Epidermal melanocyte (primary cell): ENCODE results near the gene CPEB3.

Experiments
- DNase-seq: peaks from one replicate; pipeline ENCODE4 v3.0.0; 2011; ENCODE audit warnings: low spot score; ENCODE audit not compliant: insufficient read length

The CPEB3 gene

DNA sequence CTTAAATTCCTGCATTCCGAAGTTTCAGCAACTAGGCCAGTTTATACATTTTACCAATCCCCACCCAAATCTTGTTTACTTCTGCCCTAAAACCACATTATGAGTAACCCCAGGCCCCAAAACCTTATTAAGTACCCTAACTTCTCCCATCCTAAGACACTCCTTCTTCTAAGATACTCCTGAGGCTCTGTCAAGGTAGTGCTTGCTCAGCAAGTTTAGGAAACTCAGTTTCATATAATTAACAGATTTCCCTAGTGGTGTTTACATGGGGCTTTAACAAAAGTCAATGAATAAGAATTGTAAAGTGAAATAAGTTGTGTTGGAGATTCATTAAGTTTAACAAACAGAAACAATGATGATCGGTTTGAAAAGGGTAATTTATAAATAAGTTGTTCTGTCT lies 77.8 kb downstream of the CPEB3 start:
- no peak for DNase-seq

DNA sequence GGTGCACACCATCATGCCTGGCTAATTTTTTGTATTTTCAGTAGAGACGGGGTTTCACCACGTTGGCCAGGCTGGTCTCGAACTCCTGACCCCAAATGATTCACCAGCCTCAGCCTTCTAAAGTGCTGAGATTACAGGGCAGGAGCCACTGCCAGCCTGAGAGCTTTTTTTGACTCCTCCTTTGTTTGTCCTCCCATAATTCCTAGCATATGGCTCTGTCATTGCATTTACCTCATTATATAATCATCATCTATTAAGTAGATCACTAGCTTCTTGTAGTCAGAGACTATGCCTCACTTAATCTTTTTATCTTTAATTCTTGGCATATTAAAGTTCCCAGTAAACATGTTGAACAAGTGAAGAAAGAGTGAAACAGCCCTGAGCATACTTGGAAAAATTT lies 82.1 kb downstream of the CPEB3 start:
- no peak for DNase-seq

DNA sequence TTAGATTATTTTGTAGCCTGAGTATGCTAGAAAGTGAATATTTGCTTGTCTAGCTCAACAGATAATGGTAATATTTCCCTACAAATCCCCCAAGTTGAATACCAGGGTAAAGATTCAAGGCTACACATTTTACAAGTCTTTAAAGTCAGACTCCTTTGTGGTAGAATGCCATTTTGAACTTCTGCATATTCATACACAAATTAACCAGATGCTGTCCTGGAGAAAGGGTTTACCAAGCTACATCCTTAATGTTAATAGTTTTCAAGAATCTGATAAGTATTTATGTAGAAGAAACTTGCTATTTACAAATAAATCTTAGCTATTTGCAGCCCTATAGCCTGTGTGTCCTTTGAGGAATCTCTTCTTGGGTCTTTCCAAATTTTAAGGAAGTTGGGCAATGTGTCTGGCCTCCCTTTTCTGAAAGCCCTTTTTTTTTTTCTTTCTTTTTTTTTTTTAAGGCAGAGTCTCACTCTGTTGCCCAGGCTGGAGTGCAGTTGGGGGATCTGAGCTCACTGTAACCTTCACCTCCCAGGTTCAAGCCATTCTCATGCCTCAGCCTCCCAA lies 82.6 kb downstream of the CPEB3 start:
- DNase-seq, result no peak

DNA sequence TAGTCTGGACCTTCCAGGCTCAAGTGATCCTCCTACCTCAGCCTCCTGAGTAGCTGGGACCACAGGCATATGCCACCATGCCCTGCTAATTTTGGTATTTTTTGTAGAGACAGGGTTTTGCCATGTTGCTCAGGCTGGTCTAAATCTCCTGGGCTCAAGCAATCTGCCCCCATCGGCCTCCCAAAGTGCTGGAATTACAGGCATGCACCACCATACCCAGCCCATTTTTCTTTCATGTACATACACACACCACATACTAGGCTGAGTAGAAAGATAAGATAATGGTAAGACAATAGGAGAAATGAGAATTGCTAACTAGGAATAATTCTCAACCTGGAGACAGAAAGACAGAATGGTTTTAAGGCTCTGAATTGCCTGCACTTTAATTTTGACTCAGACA lies 83.8 kb downstream of the CPEB3 start:
- no peak for DNase-seq

DNA sequence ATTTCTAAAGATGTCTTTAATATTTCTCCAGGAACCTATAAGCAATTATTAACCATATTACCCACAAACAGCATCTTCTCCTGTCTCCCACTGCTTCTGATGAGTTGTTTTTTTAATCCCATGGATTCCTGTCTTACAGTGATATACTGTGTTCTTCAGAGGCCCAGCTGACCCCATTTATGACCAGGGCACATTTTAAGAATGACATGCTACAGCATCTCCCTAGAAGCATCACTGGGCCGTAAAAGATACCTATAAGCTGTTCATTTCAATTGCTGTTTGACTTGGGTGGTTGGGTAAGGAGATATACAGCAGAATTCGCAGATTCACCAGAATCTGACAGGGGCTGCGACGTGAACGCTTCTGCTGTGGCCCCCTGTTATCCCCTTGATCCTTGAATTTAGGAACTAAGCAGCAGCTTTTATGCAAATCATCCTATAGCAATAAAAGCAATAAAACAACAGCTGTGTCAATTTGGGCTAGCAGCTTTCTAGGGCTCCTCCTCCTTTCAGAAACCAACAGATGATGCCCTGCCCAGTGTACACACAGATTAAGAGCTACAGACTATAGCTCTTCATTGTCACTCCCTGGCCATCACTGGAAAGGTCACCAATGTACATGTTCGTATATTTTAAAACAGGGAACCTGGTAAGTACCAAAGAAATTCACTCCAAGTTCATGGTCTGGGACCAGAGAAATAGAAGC lies 86.8 kb downstream of the CPEB3 start:
- DNase-seq, result no peak

DNA sequence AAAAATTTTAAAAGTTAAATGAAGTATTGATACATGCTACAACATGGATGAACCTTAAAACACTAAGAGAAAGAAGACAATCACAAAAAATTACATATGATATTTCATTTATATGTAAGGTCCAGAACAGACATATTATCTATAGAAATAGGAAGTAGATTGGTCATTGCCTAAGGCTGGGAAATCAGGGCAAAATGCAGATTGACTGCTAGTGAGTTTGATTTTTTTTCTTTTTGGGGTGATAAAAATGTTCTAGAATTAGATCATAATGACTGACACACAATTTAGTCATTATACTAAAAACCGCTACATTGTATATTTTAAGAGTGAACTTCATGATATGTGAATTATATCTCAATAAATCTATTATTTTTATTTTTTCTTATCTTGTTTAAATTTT lies 88.3 kb downstream of the CPEB3 start:
- DNase-seq, result no peak

DNA sequence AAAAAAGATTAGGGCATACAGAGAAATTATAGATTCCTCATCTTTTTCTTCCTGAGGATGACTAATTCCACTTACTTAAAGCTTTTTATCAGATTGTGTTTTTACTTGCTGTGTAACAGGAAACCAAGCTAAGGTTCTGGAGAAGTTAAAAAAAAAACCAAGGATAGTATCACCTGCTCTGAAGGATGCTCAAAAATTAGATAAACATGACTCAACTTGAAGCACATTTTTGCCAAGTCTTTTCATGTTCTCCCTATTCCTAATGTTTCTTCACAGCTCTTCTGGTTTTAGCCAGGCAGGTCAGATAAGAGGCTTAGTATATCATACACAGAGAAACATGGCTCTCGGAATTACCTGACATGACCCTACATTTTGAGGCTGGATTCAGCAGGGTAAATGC lies 90.3 kb downstream of the CPEB3 start:
- no peak for DNase-seq

DNA sequence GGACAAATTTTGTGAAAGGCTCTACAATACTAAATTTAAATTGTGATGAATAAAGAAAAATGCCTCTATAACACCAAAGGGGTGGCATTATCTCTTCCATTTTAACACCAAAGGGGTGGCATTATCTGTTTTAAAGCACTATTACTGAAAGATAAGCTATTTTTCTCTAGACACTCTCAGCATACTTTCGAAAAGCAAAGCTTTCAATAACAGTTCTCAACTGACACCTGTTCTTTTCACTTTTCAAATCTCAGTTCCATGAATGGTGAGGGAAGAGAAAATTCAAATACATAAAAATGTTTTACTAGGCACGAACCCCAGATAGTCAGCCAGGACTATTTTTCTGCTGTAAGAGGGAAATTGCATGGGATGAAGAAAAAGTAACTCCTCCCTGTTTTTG lies 103.8 kb downstream of the CPEB3 start:
- no peak for DNase-seq

DNA sequence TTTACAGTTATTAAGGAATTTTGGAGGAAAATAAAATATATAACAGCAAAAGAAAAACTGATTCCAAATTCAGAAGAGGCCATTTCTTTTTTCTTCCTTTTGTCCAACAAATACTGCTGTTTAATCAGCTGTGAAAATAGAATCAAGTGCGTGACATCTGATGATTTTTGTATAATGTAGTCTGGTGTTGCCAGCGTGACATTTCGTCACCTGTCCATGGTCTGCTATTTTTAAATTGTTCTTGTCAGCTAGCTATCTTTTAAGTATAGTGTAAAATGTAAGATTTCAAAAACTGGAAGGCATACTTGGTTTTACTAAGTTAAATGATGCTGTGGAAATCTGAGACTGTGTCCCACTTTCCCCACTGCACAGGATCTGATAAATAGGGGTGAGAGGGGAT lies 105.9 kb downstream of the CPEB3 start:
- no peak for DNase-seq

DNA sequence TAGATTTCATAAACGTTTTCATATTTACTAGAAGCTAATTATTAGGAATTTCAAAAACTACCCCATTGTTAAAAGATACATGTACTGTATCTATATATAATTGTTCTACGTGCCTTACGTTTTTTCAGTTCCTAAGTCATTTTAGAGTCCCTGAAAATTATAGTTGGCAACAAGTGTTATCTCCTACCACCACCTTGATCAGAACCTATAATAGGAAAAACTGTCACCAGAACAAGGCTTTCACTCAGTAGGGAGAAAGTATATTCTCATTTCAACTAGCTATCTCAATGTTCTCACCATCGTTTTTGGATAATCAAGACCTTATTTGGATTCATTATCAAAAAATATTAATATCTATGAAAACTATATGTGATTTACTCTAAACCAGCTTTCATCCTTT lies 107.7 kb downstream of the CPEB3 start:
- no peak for DNase-seq

DNA sequence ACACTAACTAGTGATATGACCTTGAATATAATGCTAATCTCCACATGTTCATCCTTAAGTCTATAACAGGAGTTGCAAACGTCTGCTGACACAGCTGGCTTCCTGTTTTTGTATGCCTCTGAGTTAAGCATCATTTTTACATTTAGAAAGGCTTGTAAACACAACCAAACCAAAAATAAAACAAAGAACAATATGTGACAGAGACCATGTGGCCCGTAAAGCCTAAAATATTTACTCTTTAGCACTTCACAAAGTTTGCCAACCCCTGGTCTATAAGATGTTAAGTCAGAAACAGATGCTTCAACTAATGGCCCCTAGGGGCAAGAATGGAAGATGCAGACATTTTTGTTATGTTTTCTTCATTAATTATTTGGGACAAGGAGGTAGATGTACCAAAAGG lies 109.3 kb downstream of the CPEB3 start:
- peak; percentile 21 for DNase-seq

DNA sequence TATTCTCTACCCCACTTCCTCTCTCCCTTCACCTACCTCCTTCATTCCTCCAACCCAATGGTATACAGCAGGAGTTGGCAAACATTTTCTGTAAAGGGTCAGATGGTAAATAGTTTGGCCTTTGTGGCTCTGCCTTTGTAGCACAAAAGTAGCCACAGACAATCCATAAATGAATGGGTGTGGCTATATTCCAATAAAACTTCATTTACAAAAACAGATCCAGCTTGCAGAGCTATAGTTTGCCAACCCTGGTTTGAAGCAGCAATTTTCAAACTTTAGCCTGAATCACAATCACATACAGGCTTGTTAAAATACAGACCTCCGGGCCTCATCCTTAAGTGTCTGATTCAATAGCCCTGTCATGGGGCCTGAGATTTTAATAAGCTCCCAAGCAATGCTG lies 110.5 kb downstream of the CPEB3 start:
- DNase-seq, result no peak

DNA sequence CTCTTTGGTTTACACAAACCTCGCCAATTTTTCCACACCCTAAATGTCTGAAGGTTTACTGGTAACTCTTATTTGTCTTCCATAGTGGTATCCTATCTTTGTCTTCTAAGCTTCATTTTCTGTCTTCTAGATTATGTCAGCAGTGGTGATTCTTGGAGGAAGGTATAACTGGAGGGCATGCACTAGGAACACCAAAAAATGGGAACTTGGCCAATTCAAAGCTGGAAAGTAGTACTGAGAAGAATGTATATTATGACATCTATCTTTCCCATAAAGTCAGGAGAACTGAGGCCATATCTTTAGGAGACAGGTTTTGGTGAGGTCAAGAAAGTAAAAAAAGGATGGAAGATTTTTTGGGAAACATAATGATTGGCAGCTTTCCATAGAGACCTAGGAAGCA lies 113.3 kb downstream of the CPEB3 start:
- DNase-seq, result no peak

DNA sequence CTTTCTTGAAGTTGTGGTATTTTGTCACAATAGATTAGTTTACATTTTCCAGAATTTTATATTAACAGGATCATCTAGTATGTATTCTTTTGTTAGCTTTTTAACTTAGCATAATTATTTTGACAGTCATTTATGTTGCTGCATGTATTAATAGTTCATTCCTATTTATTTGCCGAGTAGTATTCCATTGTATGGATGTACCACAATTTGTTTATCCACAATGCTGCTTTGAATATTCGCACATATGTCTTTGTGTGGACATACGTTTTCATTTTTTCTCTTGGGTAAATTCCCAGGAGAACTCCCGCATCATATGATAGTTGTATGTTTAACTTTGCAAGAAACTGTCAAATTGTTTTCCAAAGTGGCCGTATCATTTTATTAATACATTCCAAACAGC lies 115.7 kb downstream of the CPEB3 start:
- DNase-seq, result no peak

DNA sequence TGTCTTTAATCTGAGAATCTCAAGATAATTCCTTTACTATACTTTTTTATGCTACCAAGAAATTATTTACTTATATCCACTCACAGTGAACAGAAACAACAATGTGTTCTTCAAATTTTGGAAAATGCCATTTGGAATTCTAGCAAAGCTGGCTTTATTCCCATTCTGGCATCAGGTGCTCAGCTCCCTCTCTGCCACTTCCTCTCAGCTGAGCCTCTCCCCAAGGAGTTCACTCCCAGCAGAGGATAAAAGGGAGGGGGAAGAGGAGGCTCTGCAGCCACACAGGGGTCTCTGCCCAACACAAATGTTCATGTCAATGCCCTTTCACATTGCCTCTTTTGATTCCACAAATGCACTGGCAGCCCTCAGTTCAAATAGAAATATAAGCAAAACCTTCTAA lies 116.9 kb downstream of the CPEB3 start:
- no peak for DNase-seq

DNA sequence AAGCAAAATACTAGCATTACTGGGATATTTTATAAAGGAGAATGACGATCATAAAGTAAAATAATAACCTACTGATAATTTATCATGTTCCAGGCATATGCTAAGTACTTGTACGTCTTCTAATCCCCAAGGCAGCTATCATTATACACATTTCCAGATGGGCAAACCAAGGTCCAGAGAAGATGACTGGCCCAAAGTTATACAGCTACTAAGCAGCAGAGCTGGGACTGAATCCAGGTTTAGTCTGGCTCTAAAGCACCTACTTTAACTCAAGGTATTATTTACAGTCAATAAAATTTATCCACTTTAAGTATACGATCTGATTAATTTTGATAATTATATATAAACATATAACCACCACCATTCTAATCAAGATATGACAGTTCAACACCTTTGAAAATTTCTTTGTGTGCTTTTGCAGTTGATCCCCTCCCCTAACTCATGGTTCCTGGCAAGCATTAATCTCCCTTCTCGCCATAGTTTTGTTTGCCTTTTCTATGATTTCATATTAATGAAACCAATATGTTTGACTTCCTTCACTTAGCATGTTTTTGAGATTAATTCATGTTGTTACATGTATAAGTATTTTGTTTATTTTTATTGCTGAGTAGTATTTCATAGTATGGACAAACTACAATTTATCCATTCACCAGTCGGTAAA lies 126.7 kb downstream of the CPEB3 start:
- DNase-seq, result no peak

DNA sequence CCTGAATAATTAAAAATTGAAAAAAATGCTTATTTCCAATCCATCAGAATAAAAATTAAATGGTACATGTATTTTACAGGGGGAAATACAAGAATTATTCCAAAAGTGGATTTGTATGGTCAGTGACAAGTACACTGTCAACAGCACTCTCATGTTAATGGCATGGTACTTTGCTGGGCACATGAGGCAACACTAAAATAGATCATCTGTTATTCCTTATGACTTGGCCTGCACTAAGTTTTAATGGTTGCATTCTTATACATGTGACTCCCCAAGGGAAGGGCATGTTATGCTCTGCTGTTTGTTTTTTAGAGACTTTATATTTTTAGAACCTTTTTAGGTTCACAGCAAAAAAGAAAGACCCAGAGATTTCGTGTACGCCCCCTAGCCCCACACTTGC lies 128.3 kb downstream of the CPEB3 start:
- no peak for DNase-seq

DNA sequence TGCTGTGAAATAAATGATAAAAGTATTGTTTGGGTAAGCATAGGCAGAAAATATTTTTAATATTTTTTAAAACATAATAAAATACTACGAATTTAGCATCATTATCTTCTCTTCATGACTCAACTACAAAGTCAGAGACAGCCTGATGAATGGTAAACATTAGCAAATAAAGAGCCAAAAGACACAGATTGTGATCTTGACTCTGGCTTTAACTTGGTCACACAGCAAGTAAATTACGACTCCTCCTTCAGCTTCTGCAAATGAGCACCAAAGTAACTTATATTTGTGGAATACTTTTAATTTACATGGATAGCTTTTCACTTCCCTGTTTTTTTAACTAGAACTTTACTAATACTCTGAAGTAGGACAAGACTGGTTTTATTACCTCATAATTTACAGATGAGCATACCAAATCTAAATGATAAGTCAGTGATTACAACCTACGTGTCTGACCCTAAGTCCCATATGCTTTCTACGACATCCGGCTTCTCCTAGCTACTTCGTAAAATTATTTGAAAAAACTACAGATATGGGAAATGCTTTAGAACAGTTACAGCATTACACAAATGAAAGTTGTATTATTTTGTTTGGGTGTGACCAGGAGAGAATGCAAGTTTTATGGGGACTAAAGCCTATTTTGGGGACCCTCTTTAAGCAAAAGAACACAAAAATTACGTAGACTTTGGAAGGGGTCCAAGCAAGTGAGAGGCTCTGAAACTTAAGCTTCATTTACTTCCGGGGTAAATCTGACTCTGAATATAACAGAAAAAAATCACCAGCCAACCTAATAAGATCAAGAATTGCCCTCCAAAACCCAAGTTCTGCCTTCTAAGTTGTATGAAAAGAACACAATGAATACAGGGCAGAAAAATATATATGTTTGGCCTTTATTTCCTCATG lies 133.8 kb downstream of the CPEB3 start:
- DNase-seq, result no peak

DNA sequence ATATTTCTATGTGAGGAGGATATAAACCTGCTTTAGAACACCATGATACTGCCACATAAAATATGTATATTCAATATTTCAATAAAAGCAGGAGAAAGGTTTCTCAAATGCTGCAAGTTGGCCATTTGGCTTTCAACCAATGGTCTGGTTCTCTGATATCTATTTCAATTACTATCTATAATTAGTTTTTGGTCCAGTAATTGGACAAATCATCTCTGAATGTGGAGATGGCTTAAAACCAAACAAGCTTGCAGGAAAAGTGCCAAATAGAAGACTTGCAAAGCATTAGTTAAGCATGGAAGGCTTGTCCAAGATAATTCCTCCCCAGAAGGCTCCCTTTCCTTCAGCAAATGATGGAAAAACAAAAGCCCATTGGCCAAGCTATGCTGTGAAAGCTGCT lies 140.1 kb downstream of the CPEB3 start:
- no peak for DNase-seq

DNA sequence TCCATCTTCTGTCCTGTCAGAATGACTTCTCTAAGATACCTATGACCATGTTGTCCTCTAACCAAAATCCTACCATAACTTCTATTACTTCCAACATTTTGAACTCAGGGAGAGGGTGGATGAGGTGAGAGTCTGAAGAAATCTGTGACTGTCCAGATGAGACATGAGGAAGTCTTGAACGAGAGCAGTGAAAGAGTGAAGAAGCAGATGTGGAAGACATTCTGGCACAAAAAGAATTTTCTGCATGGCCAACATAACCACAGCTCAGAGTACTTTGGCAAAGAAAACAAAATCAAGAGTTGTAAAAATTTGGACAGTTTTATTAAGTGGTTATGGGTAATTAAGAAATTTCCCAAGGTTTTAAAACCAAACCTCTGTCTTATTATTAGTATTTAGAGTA lies 141.6 kb downstream of the CPEB3 start:
- DNase-seq, result no peak

DNA sequence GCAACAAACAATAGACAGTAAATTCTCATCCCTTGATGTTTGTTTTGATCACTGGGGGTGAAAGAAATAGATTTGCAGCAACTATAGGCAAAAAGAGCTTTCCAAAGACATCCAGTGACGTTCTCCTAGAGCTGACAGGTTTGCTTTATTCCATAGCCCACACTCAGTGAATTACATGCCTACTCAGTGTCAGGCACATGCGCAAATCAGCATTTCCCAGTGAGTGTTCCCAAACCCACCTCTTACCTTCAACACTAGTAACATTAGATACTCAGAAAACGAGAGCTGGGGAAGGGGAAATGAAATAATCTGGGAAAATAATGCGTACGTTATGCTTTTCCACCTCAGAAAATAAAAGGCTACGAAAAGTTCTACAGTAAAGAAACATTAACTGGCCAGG lies 144.1 kb downstream of the CPEB3 start:
- DNase-seq, result no peak

DNA sequence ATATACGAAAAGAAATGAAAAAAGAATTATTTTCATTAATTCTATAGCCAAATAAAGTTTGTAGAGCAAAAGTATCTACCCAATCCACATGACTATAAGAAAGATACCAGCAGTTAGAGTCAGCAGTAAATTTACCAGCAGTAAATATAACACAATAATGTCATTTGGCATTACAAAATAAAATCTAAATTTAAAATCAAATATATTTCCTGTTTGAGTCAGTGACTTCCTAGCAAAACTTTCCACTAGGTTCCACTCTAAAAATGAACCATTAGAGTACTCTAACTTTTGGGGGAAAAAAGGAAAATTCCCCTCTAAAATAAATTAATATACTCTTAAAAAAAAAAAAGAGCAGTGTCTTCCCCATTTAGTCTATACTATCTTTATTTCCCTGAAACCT lies 144.8 kb downstream of the CPEB3 start:
- no peak for DNase-seq
